NCI-H146 (cell line): ENCODE results near the gene MALRD1.

Source experiments
- DNase-seq: peaks from one replicate; lab custom pipeline; 2025; lab: John Stamatoyannopoulos, UW

The MALRD1 gene

GRCh38 chr10:19373988-19374387 is 325.4 kb downstream of the MALRD1 start:
- DNase-seq: no peak

- no peak for DNase-seq
These were observed 337.3 kb downstream of the MALRD1 start for GRCh38 chr10:19385846-19386450.

- no peak for DNase-seq
These were observed 360.3 kb downstream of the MALRD1 start for GRCh38 chr10:19408924-19409323.

- no peak for DNase-seq
These were observed 362.5 kb downstream of the MALRD1 start for GRCh38 chr10:19411119-19411518.

GRCh38 chr10:19412531-19412930 is 363.9 kb downstream of the MALRD1 start:
- peak; percentile 26 for DNase-seq

- DNase-seq: no peak
These were observed 367.6 kb downstream of the MALRD1 start for GRCh38 chr10:19416164-19416563.

- no peak for DNase-seq
These were observed 369.1 kb downstream of the MALRD1 start for GRCh38 chr10:19417740-19418139.

- no peak for DNase-seq
These were observed 373.1 kb downstream of the MALRD1 start for GRCh38 chr10:19421674-19422073.

- DNase-seq: no peak
These were observed 377.4 kb downstream of the MALRD1 start for GRCh38 chr10:19426034-19426433.

- no peak for DNase-seq
These were observed 383.2 kb downstream of the MALRD1 start for GRCh38 chr10:19431622-19432351.

GRCh38 chr10:19449860-19450259 is 401.3 kb downstream of the MALRD1 start:
- no peak for DNase-seq

GRCh38 chr10:19451356-19451755 is 402.8 kb downstream of the MALRD1 start:
- no peak for DNase-seq

GRCh38 chr10:19451937-19452336 is 403.3 kb downstream of the MALRD1 start:
- no peak for DNase-seq

- DNase-seq: no peak
These were observed 405.4 kb downstream of the MALRD1 start for GRCh38 chr10:19453967-19454366.

GRCh38 chr10:19461588-19461987 is 413.0 kb downstream of the MALRD1 start:
- no peak for DNase-seq

GRCh38 chr10:19466709-19467108 is 418.1 kb downstream of the MALRD1 start:
- no peak for DNase-seq

GRCh38 chr10:19468413-19468812 is 419.8 kb downstream of the MALRD1 start:
- DNase-seq: no peak

- DNase-seq: no peak
These were observed 420.9 kb downstream of the MALRD1 start for GRCh38 chr10:19469521-19469920.

- DNase-seq: no peak
These were observed 431.3 kb downstream of the MALRD1 start for GRCh38 chr10:19479854-19480253.

GRCh38 chr10:19480353-19480752 is 431.8 kb downstream of the MALRD1 start:
- DNase-seq: no peak

GRCh38 chr10:19483421-19483820 is 434.8 kb downstream of the MALRD1 start:
- DNase-seq: no peak

- DNase-seq: peak; percentile 41
These were observed 440.1 kb downstream of the MALRD1 start for GRCh38 chr10:19488592-19489280.

GRCh38 chr10:19491166-19491565 is 442.6 kb downstream of the MALRD1 start:
- DNase-seq: no peak
